ENCODE measurements around the gene ATP6V0C. TPM values are rescaled to one million over a fixed set of nuclear protein-coding genes. Genes with fewer than 3 reads are reported as not detected.
A peak's percentile ranks its signal among the peaks of the same experiment; 100 is the strongest.

Gene ATP6V0C
- total and polyA plus RNA-seq, 2 of the 13 experiments (the other 11 are each of a cell fraction or from before 2014, with no cell fraction given), result 10.4 to 20.1 TPM

GRCh38 chr16:2524339-2524938, 10.7 kb downstream of the ATP6V0C start (continued):
- TF ChIP-seq PREB (CRISPR knock-in tag; IDR thresholded peaks at IDR 0.05) (no peak), ZNF777 (CRISPR knock-in tag; IDR thresholded peaks at IDR 0.05) (no peak; the same call in 1 of the 2 replicates), FOXK2 (IDR thresholded peaks at IDR 0.05) (peak; percentile 94), DDIT3 (CRISPR knock-in tag; IDR thresholded peaks at IDR 0.05) (no peak), RBM39 (IDR thresholded peaks at IDR 0.05; ENCODE audit: low read depth, low read length, poor library complexity, severe bottlenecking) (no peak), ZNF547 (CRISPR knock-in tag; IDR thresholded peaks at IDR 0.05) (peak; percentile 68), ZHX1 (CRISPR knock-in tag; IDR thresholded peaks at IDR 0.05; ENCODE audit: low read depth) (peak; percentile 34; the same call in 1 of the 2 replicates), SMARCE1 (IDR thresholded peaks at IDR 0.05; ENCODE audit: borderline replicate concordance) (no peak), WIZ (CRISPR knock-in tag; IDR thresholded peaks at IDR 0.05) (no peak), RARG (CRISPR knock-in tag; IDR thresholded peaks at IDR 0.05; ENCODE audit: low read depth) (0 out of 2 replicates have a peak, but pooled peaks have one; percentile 35), RERE (CRISPR knock-in tag; IDR thresholded peaks at IDR 0.05; ENCODE audit: low read depth) (no peak), TAF1 (CRISPR knock-in tag; IDR thresholded peaks at IDR 0.05) (no peak), ZFP36L1 (CRISPR knock-in tag; IDR thresholded peaks at IDR 0.05) (peak; percentile 51; the same call in 1 of the 2 replicates), NR2F2 (IDR thresholded peaks at IDR 0.05; ENCODE audit: borderline replicate concordance, low read depth) (peak; percentile 94), RCOR2 (CRISPR knock-in tag; IDR thresholded peaks at IDR 0.05) (peak; percentile 55; the same call in 1 of the 2 replicates), ZFP90 (CRISPR knock-in tag; IDR thresholded peaks at IDR 0.05; ENCODE audit: borderline replicate concordance) (no peak; the same call in 1 of the 2 replicates), SUZ12 (IDR thresholded peaks at IDR 0.05; ENCODE audit: low read depth, low read length) (no peak), ZNF761 (CRISPR knock-in tag; conservative IDR thresholded peaks at IDR 0.05) (0 out of 2 replicates have a peak, but pooled peaks have one; percentile 25), POLR2AphosphoS5 (IDR thresholded peaks at IDR 0.05; ENCODE audit: low read depth, low read length) (peak; percentile 68), MTF1 (CRISPR knock-in tag; IDR thresholded peaks at IDR 0.05) (no peak), STAG1 (CRISPR knock-in tag; IDR thresholded peaks at IDR 0.05) (peak; percentile 66), MED1 (CRISPR knock-in tag; IDR thresholded peaks at IDR 0.05) (peak; percentile 81)
